SU-DHL-6 (cell line): Measurements from ENCODE around the gene KCNH4.

Source experiments
- EZH2phosphoT487 ChIP-seq: fragments of 200-600 bp; sonication (generic), shearing (Covaris generic); conservative IDR thresholded peaks from 2 replicates; pipeline ENCODE4 v1.6.1; 2018; ENCODE audit warnings: mild to moderate bottlenecking, antibody characterized with exemption, low read length, moderate library complexity, mixed read lengths
- TF ChIP-seq, protein P1 (sequence below): fragments of 200-600 bp; sonication (generic); IDR thresholded peaks from one replicate; pipeline ENCODE4 v1.5.1; 2017; ENCODE audit warnings: antibody characterized with exemption, mild to moderate bottlenecking, low read length, moderate library complexity; ENCODE audit not compliant: insufficient read depth, poor library complexity, severe bottlenecking

DNA sequence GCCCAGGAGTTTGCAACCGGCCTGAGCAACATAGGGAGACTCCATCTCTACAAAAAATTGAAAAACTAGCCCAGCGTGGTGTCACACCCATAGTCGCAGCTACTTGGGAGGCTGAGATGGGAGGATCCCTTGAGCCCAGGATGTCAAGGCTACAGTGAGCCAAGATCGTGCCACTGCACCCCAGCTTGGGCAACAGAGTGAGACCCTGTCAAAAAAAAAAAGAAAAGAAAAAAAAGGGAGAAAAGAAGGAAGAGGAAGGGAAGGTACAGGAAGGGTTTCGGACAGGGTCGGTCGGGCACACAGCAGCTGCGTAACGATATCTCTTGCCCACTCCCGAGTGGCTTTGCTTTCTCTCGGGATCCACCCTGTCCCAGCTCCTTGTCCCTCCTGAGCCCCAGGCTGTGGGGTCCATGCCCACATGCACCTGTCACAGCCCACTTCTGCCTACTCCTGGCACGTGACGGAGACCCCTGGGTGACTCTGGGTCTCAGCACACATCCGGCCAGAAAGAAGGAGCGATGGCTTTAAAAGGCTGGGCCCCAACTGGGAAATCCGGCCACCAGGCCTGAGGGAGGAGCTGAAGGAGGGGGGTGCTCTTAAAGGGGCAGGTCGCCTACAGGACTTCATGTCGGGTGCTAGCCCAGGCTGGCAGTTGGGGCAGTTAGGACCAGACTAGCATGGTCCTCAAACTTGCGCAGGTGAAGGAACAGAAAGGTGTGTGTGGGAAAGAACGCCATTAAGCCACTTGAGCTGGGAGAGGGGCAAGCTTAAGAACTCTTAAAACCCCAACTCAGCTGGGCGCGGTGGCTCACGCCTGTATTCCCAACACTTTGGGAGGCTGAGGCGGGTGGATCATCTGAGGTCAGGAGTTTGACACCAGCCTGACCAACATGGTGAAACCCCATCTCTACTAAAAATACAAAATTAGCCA lies 13.3 kb upstream of the KCNH4 start, which contains the start of gene GHDC:
- TF ChIP-seq, protein P1, sequence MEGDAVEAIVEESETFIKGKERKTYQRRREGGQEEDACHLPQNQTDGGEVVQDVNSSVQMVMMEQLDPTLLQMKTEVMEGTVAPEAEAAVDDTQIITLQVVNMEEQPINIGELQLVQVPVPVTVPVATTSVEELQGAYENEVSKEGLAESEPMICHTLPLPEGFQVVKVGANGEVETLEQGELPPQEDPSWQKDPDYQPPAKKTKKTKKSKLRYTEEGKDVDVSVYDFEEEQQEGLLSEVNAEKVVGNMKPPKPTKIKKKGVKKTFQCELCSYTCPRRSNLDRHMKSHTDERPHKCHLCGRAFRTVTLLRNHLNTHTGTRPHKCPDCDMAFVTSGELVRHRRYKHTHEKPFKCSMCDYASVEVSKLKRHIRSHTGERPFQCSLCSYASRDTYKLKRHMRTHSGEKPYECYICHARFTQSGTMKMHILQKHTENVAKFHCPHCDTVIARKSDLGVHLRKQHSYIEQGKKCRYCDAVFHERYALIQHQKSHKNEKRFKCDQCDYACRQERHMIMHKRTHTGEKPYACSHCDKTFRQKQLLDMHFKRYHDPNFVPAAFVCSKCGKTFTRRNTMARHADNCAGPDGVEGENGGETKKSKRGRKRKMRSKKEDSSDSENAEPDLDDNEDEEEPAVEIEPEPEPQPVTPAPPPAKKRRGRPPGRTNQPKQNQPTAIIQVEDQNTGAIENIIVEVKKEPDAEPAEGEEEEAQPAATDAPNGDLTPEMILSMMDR: no peak
- no peak for TF ChIP-seq EZH2phosphoT487
